Measurements from ENCODE around the gene CALHM4. TPM values are rescaled to one million over a fixed set of nuclear protein-coding genes. Genes with fewer than 3 reads are reported as not detected.

Gene CALHM4
- total and polyA plus RNA-seq, 2 of the 13 experiments (the other 11 are each of a cell fraction or from before 2014, with no cell fraction given), result not detected

DNA sequence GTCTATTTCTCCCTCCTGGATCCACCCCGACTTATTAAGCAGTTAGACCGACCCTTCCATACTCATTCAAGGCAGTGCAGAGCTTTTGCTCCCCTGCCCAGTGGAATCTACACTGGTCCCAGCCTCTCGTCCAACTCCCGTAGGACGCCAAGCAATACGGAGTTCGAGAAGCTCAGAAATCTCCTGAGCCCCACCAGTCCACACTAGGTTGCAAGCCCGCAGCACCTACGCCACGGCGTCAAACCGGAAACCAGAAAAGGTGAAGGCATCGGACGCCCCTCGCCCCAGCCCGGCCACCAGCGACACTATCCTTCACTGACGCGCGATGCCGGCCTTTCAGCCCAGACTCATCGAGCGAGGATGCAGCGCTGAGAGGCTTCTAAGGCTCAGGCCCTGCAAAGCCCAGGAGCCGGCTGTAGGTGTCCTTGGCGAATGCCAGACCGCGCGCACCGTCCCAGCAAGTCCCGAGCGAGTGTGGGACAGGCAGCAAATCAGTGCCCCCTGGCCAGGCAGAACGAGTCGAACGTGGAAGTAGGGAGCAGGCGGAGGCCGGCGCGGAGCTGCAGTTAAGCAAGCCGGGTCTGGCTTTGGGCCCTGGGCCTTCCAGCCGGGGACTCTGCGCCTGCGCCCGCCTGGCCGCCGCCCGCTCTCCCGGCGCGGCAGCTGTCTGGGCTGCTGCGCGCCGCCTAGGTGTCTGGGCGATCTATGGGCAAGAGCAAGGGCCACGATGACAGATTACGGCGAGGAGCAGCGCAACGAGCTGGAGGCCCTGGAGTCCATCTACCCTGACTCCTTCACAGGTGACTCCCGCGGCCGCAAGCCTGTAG, 17.5 kb downstream of the CALHM4 start, which contains the start of gene RWDD1 (continued):
- TF ChIP-seq ZNF33B (CRISPR knock-in tag; IDR thresholded peaks at IDR 0.05) (peak; percentile 95), FOXM1 (CRISPR knock-in tag; IDR thresholded peaks at IDR 0.05) (no peak), IRF2 (CRISPR knock-in tag; IDR thresholded peaks at IDR 0.05) (peak; percentile 99), ZNF446 (CRISPR knock-in tag; IDR thresholded peaks at IDR 0.05) (peak; percentile 71), ZFP41 (CRISPR knock-in tag; IDR thresholded peaks at IDR 0.05; ENCODE audit: borderline replicate concordance) (peak; percentile 63; the same call in 1 of the 2 replicates), POGK (CRISPR knock-in tag; conservative IDR thresholded peaks at IDR 0.05) (peak; percentile 98), SATB2 (CRISPR knock-in tag; IDR thresholded peaks at IDR 0.05) (peak; percentile 83; the same call in 1 of the 2 replicates), MAX (IDR thresholded peaks at IDR 0.05) (peak; percentile 83), ZNF33A (CRISPR knock-in tag; IDR thresholded peaks at IDR 0.05; ENCODE audit: borderline replicate concordance) (peak; percentile 51; the same call in 1 of the 2 replicates), UBTF (CRISPR knock-in tag; IDR thresholded peaks at IDR 0.05) (peak; percentile 100), ZSCAN25 (CRISPR knock-in tag; IDR thresholded peaks at IDR 0.05) (peak; percentile 64; the same call in 1 of the 2 replicates), MED13 (CRISPR knock-in tag; IDR thresholded peaks at IDR 0.05) (no peak; the same call in 1 of the 2 replicates), AHR (CRISPR knock-in tag; IDR thresholded peaks at IDR 0.05) (peak; percentile 56), ZFP36L1 (CRISPR knock-in tag; IDR thresholded peaks at IDR 0.05) (peak; percentile 82; the same call in 1 of the 2 replicates), CBFB (CRISPR knock-in tag; IDR thresholded peaks at IDR 0.05) (peak; percentile 97), SIX4 (CRISPR knock-in tag; IDR thresholded peaks at IDR 0.05) (peak; percentile 68; the same call in 1 of the 2 replicates), ISX (CRISPR knock-in tag; conservative IDR thresholded peaks at IDR 0.05) (no peak; the same call in none of the 2 replicates), FOXC1 (CRISPR knock-in tag; IDR thresholded peaks at IDR 0.05; ENCODE audit: borderline replicate concordance) (peak; percentile 97)
- TF ChIP-seq, protein P1, sequence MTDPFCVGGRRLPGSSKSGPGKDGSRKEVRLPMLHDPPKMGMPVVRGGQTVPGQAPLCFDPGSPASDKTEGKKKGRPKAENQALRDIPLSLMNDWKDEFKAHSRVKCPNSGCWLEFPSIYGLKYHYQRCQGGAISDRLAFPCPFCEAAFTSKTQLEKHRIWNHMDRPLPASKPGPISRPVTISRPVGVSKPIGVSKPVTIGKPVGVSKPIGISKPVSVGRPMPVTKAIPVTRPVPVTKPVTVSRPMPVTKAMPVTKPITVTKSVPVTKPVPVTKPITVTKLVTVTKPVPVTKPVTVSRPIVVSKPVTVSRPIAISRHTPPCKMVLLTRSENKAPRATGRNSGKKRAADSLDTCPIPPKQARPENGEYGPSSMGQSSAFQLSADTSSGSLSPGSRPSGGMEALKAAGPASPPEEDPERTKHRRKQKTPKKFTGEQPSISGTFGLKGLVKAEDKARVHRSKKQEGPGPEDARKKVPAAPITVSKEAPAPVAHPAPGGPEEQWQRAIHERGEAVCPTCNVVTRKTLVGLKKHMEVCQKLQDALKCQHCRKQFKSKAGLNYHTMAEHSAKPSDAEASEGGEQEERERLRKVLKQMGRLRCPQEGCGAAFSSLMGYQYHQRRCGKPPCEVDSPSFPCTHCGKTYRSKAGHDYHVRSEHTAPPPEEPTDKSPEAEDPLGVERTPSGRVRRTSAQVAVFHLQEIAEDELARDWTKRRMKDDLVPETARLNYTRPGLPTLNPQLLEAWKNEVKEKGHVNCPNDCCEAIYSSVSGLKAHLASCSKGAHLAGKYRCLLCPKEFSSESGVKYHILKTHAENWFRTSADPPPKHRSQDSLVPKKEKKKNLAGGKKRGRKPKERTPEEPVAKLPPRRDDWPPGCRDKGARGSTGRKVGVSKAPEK (CRISPR knock-in tag; IDR thresholded peaks at IDR 0.05; ENCODE audit: borderline replicate concordance), result peak; percentile 85; the same call in 1 of the 2 replicates
- TF ChIP-seq, protein P2, sequence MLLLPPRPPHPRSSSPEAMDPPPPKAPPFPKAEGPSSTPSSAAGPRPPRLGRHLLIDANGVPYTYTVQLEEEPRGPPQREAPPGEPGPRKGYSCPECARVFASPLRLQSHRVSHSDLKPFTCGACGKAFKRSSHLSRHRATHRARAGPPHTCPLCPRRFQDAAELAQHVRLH (CRISPR knock-in tag; IDR thresholded peaks at IDR 0.05; ENCODE audit: borderline replicate concordance, low read depth), result peak; percentile 98
- TF ChIP-seq, protein P3, sequence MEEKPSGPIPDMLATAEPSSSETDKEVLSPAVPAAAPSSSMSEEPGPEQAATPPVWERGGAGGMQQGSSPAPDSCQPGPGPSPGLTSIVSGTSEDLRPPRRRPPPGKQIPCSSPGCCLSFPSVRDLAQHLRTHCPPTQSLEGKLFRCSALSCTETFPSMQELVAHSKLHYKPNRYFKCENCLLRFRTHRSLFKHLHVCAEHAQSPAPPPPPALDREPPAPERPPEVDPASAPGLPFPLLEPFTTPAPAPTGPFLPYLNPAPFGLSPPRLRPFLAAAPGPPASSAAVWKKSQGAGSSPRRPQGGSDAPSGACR (CRISPR knock-in tag; IDR thresholded peaks at IDR 0.05), result peak; percentile 97
